BLaER1 (cell line): Measurements from ENCODE around the gene ZEB2.

Source experiments
- H3K27ac ChIP-seq: shearing (Covaris generic); formaldehyde crosslinking; 2 replicates; pipeline ENCODE4 v1.8.1; 2022
- H3K27me3 ChIP-seq: shearing (Covaris generic); formaldehyde crosslinking; 2 replicates; pipeline ENCODE4 v1.8.1; 2022
- H3K36me3 ChIP-seq: shearing (Covaris generic); formaldehyde crosslinking; 2 replicates; pipeline ENCODE4 v1.8.1; 2022
- H3K4me1 ChIP-seq: shearing (Covaris generic); formaldehyde crosslinking; 2 replicates; pipeline ENCODE4 v1.8.1; 2022
- H3K4me2 ChIP-seq: shearing (Covaris generic); formaldehyde crosslinking; 2 replicates; pipeline ENCODE4 v1.8.1; 2022
- H3K4me3 ChIP-seq: shearing (Covaris generic); formaldehyde crosslinking; 2 replicates; pipeline ENCODE4 v1.8.1; 2022
- H3K9ac ChIP-seq: shearing (Covaris generic); formaldehyde crosslinking; 2 replicates; pipeline ENCODE4 v1.8.1; 2022
- H3K9me3 ChIP-seq: shearing (Covaris generic); formaldehyde crosslinking; 2 replicates; pipeline ENCODE4 v1.8.1; 2022
- H4K20me1 ChIP-seq: shearing (Covaris generic); formaldehyde crosslinking; 2 replicates; pipeline ENCODE4 v1.8.1; 2022
- Cebpa-rat ChIP-seq: shearing (Covaris generic); IDR thresholded peaks from 2 replicates; pipeline ENCODE4 v1.8.1; 2022

The ZEB2 gene

DNA sequence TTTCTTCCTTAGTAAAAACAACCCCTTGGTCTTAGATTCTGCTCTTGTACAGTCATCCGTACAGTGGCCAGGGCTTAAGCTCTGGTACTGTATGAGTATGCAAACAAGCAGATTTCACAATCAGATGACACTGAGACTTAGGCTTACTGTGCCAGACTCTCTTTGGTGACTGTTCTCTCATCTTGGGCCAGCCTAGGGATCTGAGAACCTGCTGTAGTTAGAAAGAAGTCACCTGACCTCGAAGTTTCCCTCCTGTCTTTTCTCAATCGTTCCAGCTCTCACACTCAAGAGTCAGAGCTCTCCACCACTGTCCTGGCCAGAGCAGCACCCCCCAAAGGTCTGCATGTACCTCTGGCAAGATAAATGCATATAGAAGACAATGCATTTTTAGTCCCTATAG is 63.2 kb downstream of the ZEB2 start:
- no peak overlapping the region for H3K4me3 ChIP-seq
- no peak overlapping the region; the same call in 1 of the 2 replicates for H3K4me2 ChIP-seq
- peaks cover 100% of the 10 kb centered on the region for H4K20me1 ChIP-seq
- H3K4me1 ChIP-seq, result peaks cover 93% of the 10 kb centered on the region
- H3K36me3 ChIP-seq, result peaks cover 86% of the 10 kb centered on the region
- no peak overlapping the region for H3K27ac ChIP-seq
- H3K9me3 ChIP-seq, result no peaks in the 10 kb centered on the region
- no peak overlapping the region for H3K9ac ChIP-seq
- H3K27me3 ChIP-seq, result no peaks in the 10 kb centered on the region
- TF ChIP-seq Cebpa-rat, result 0 out of 2 replicates have a peak, but pooled peaks have one; percentile 40

DNA sequence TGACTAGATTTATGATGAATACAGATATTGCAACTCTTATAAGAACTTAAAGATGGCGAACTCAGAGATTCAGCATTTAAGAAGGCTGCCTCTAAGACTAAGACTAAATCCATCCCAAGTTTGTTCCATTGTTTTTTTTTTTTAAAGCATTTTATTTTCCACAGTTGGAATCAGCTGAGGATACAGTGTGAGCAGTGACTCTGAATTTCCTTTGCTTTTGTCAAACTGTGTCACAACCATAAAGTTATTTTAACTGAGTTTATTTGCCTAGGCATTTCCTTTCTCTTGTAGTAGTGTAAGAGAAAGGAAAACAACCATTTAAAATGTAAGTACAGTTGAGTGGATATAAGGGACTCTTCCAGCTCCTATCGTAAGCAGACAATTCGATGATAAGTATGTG is 63.9 kb downstream of the ZEB2 start:
- no peak for TF ChIP-seq Cebpa-rat
- H3K27me3 ChIP-seq, result no peaks in the 10 kb centered on the region
- no peak overlapping the region for H3K9ac ChIP-seq
- H3K4me2 ChIP-seq, result no peak overlapping the region
- H3K4me1 ChIP-seq, result peaks cover 93% of the 10 kb centered on the region
- H3K27ac ChIP-seq, result no peak overlapping the region
- H3K36me3 ChIP-seq, result peaks cover 84% of the 10 kb centered on the region
- H3K4me3 ChIP-seq, result no peak overlapping the region
- peaks cover 100% of the 10 kb centered on the region for H4K20me1 ChIP-seq
- H3K9me3 ChIP-seq, result no peaks in the 10 kb centered on the region

DNA sequence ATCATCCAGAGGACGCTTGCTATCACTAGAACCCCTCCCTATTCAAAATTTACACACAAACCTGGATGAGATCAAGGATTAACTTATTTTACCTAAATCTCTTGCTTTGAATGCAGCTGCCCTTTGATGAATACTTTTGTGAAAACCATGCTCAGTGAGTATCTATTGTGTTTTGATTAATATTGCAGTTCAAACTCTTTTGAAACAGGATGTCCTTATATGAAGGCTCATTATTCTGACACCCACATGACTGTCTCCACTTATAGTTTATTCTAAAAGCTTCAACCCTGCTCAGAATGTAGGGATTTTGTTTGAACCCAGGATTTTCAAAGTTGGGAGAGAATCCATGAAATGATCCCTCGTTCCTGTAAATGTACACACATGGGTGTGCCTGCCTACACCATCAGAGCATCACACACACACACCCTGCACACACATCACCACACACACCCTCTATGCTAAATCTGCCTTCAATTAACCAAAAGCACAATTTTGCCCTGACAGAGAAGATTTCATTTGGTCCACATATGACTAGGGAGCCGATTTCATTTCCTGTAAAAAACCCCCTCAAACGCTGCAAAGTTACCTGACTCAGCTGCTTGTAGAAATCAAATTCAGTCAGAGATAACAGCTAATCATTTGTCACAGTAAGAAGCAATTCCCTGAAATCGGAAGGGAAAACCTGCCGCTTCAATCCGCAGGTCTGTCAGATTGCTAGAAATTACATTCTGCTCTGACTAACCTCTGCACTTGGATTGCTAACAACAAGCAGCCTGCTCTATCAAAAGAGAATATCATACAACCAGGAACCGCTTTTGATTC is 65.2 kb downstream of the ZEB2 start:
- Histone ChIP-seq H3K36me3 (peaks cover 83% of the 10 kb centered on the region), H3K4me1 (peaks cover 84% of the 10 kb centered on the region), H3K4me2 (no peak overlapping the region), H3K4me3 (no peak overlapping the region), H3K27me3 (no peaks in the 10 kb centered on the region), H3K27ac (no peak overlapping the region), H3K9me3 (no peaks in the 10 kb centered on the region), H4K20me1 (peaks cover 100% of the 10 kb centered on the region), H3K9ac (no peak overlapping the region)
- no peak for TF ChIP-seq Cebpa-rat

- no peak for TF ChIP-seq Cebpa-rat
- H4K20me1 ChIP-seq, result peaks cover 100% of the 10 kb centered on the region
- no peaks in the 10 kb centered on the region for H3K9me3 ChIP-seq
- H3K27me3 ChIP-seq, result no peaks in the 10 kb centered on the region
- peaks cover 83% of the 10 kb centered on the region for H3K36me3 ChIP-seq
- no peak overlapping the region for H3K4me3 ChIP-seq
- peak overlapping the region; percentile 14; the same call in 1 of the 2 replicates for H3K4me2 ChIP-seq
- H3K9ac ChIP-seq, result no peak overlapping the region
- peaks cover 84% of the 10 kb centered on the region for H3K4me1 ChIP-seq
- no peak overlapping the region for H3K27ac ChIP-seq
Measured at GRCh38 chr2:144453486-144454158, 66.3 kb downstream of the ZEB2 start.

DNA sequence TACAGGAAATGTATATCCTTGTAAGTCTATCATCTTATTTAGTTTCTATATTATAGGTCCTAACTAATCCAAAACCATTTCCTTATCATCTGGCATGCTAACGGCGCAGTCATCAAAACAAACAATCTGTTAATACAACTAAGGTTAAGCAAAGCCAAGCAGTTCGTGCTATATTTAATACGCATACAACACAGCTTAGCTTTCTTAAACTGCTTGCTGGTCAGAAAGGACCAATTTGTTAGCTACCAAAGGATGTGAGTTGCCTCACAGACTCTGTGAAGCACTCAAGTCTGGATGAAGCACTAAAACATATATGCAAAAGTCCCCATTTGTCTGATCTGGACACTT is 67.0 kb downstream of the ZEB2 start:
- peak overlapping the region; percentile 14; the same call in 1 of the 2 replicates for H3K4me2 ChIP-seq
- no peak overlapping the region for H3K27ac ChIP-seq
- H3K9me3 ChIP-seq, result no peaks in the 10 kb centered on the region
- TF ChIP-seq Cebpa-rat, result no peak
- H3K27me3 ChIP-seq, result no peaks in the 10 kb centered on the region
- H3K36me3 ChIP-seq, result peaks cover 89% of the 10 kb centered on the region
- H3K9ac ChIP-seq, result no peak overlapping the region
- peaks cover 84% of the 10 kb centered on the region for H3K4me1 ChIP-seq
- H4K20me1 ChIP-seq, result peaks cover 100% of the 10 kb centered on the region
- H3K4me3 ChIP-seq, result no peak overlapping the region

GRCh38 chr2:144452169-144452988 is 67.5 kb downstream of the ZEB2 start:
- H3K9me3 ChIP-seq, result no peaks in the 10 kb centered on the region
- no peak overlapping the region for H3K4me3 ChIP-seq
- H3K4me2 ChIP-seq, result peak overlapping the region; percentile 14; the same call in 1 of the 2 replicates
- H3K27ac ChIP-seq, result no peak overlapping the region
- peaks cover 92% of the 10 kb centered on the region for H3K36me3 ChIP-seq
- H3K9ac ChIP-seq, result no peak overlapping the region
- H4K20me1 ChIP-seq, result peaks cover 100% of the 10 kb centered on the region
- peaks cover 84% of the 10 kb centered on the region for H3K4me1 ChIP-seq
- no peak for TF ChIP-seq Cebpa-rat
- no peaks in the 10 kb centered on the region for H3K27me3 ChIP-seq

DNA sequence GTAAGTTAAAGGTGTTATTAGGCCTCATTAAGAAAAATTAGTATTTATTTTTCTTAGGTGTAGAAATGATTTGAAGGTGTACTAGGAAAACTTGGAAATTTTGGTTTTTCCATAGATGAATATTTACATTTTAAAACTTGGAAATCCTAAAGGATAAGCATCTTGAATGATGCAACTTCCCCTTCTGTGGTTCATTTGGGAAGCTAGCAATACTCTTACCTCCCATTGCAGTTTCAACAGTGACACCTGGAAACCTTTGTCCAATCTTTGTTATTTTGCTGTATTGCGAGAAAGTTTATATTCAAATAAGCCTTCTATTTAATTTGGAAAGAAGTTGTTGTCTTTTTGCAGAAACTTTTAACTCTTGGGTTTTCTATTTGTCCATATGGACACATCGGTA is 68.5 kb downstream of the ZEB2 start:
- H3K9me3 ChIP-seq, result no peaks in the 10 kb centered on the region
- H3K4me1 ChIP-seq, result peaks cover 82% of the 10 kb centered on the region
- H3K36me3 ChIP-seq, result peaks cover 92% of the 10 kb centered on the region
- H3K4me2 ChIP-seq, result no peak overlapping the region
- H3K4me3 ChIP-seq, result no peak overlapping the region
- no peaks in the 10 kb centered on the region for H3K27me3 ChIP-seq
- H4K20me1 ChIP-seq, result peaks cover 100% of the 10 kb centered on the region
- H3K27ac ChIP-seq, result no peak overlapping the region
- TF ChIP-seq Cebpa-rat, result no peak
- H3K9ac ChIP-seq, result no peak overlapping the region

DNA sequence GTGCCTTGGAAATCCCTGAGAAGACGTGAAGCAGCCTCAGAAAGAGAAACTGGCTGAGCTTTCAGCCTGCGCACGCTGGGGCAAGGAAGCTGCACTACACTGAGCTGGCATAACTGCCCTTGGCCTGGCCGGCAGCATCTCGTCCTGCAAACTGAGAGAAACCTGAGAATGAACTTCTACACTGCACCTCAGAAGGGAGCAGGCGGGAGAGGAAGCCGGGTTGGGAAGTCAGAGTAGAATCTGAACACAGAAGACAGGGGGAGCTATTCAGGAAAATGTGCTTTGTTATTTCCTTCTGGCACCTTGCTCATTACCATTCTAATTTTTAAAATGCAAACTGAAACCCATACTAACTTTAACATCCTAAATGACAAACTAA is 70.9 kb downstream of the ZEB2 start:
- H3K4me3 ChIP-seq, result no peak overlapping the region
- no peak overlapping the region for H3K4me2 ChIP-seq
- no peak overlapping the region for H3K27ac ChIP-seq
- H4K20me1 ChIP-seq, result peaks cover 100% of the 10 kb centered on the region
- no peak overlapping the region for H3K9ac ChIP-seq
- TF ChIP-seq Cebpa-rat, result no peak
- no peaks in the 10 kb centered on the region for H3K9me3 ChIP-seq
- peaks cover 96% of the 10 kb centered on the region for H3K36me3 ChIP-seq
- peaks cover 84% of the 10 kb centered on the region for H3K4me1 ChIP-seq
- H3K27me3 ChIP-seq, result no peaks in the 10 kb centered on the region

GRCh38 chr2:144448389-144449027 is 71.4 kb downstream of the ZEB2 start:
- no peaks in the 10 kb centered on the region for H3K9me3 ChIP-seq
- peaks cover 100% of the 10 kb centered on the region for H4K20me1 ChIP-seq
- H3K9ac ChIP-seq, result no peak overlapping the region
- TF ChIP-seq Cebpa-rat, result no peak
- H3K36me3 ChIP-seq, result peaks cover 93% of the 10 kb centered on the region
- no peak overlapping the region for H3K4me3 ChIP-seq
- peaks cover 84% of the 10 kb centered on the region for H3K4me1 ChIP-seq
- H3K4me2 ChIP-seq, result no peak overlapping the region
- no peak overlapping the region for H3K27ac ChIP-seq
- no peaks in the 10 kb centered on the region for H3K27me3 ChIP-seq
